GM12891 (cell line): ENCODE data around the gene SLC2A2.
A peak's percentile ranks its signal among the peaks of the same experiment; 100 is the strongest.

Experiments
- DNase-seq: peaks from one replicate; pipeline ENCODE4 v3.0.0; 2011; ENCODE audit warnings: low spot score; ENCODE audit not compliant: insufficient read length
- FAIRE-seq: peaks from 2 replicates; lab custom pipeline; 2011; peaks lifted over from hg19 to GRCh38; lab: Jason Lieb, UNC
- PAX5 ChIP-seq: IDR thresholded peaks from 2 replicates; pipeline ENCODE4 v1.6.1; 2011; ENCODE audit warnings: low read length, moderate library complexity, mild to moderate bottlenecking; ENCODE audit not compliant: insufficient read depth, severe bottlenecking
- POLR2A ChIP-seq: IDR thresholded peaks from 2 replicates; pipeline ENCODE4 v1.6.1; 2011; ENCODE audit warnings: low read depth, low read length, control low read depth
- POLR2AphosphoS5 ChIP-seq: IDR thresholded peaks from 2 replicates; pipeline ENCODE4 v1.6.1; 2011; ENCODE audit warnings: low read depth, low read length, control low read depth
- POU2F2 ChIP-seq: IDR thresholded peaks from 2 replicates; pipeline ENCODE4 v1.6.1; 2011; ENCODE audit warnings: low read depth, mild to moderate bottlenecking, control low read depth, low read length, moderate library complexity
- SPI1 ChIP-seq: IDR thresholded peaks from 2 replicates; pipeline ENCODE4 v1.6.1; 2011; ENCODE audit warnings: low read depth, low read length, control low read depth
- TAF1 ChIP-seq: IDR thresholded peaks from 2 replicates; pipeline ENCODE4 v1.6.1; 2011; ENCODE audit warnings: low read depth, low read length, control low read depth

Gene SLC2A2

DNA sequence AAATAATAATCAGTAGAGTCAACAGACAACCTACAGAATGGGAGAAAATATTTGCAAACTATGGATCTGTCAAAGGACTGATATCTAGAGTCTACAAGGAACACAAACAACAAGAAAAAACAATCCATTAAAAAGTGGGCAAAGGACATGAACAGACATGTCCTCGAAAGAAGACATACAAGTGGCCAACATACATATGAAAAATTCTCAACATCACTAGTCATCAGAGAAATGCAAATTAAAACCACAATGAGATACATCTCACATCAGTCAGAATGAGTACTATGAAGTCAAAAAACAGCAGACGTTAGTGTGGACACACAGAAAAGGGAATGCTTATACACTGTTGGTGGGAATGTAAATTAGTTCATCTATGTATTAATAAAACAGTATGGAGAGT, 33.7 kb downstream of the SLC2A2 start:
- DNase-seq (no peak), FAIRE-seq (no peak)
- TF ChIP-seq POLR2AphosphoS5 (no peak), POU2F2 (no peak), SPI1 (no peak), PAX5 (no peak), TAF1 (no peak), POLR2A (no peak)

GRCh38 chr3:170991664-170992063, 34.9 kb downstream of the SLC2A2 start:
- FAIRE-seq, result no peak
- no peak for TF ChIP-seq POU2F2
- no peak for TF ChIP-seq POLR2AphosphoS5
- TF ChIP-seq SPI1, result no peak
- TF ChIP-seq TAF1, result no peak
- TF ChIP-seq POLR2A, result no peak
- no peak for DNase-seq

DNA sequence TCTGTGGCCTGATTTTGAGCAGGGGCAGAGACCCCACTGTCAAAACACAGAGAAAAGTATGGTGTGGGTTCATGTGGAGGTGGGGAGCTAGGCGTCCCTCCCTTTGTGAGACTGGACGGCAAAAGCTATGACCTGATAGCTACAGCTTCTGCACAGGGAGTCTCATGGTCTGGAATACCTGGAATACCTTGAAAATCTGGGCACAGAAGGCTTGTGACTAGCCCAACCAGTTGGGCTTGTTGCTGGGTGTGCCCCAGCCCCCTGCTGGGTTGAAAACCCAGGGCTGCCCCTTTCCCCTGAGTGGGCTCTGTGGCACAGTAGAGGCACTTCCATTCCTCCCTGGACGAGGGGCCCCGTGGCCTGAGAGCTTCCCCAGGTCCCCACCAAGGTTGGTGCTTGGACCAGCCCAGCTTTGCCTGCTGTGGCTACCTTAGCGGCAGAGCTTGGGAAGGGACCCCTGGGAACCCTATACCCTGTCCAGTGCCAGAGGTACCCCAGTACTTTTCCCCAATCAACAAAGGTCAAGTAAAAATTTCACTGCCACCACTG, 37.3 kb downstream of the SLC2A2 start:
- no peak for DNase-seq
- TF ChIP-seq SPI1, result no peak
- TF ChIP-seq POLR2AphosphoS5, result no peak
- no peak for TF ChIP-seq PAX5
- no peak for TF ChIP-seq POLR2A
- TF ChIP-seq TAF1, result no peak
- TF ChIP-seq POU2F2, result no peak
- no peak for FAIRE-seq

- DNase-seq (no peak), FAIRE-seq (no peak)
- TF ChIP-seq PAX5 (no peak), TAF1 (no peak)
Observed at GRCh38 chr3:170988378-170988777, 38.1 kb downstream of the SLC2A2 start.

DNA sequence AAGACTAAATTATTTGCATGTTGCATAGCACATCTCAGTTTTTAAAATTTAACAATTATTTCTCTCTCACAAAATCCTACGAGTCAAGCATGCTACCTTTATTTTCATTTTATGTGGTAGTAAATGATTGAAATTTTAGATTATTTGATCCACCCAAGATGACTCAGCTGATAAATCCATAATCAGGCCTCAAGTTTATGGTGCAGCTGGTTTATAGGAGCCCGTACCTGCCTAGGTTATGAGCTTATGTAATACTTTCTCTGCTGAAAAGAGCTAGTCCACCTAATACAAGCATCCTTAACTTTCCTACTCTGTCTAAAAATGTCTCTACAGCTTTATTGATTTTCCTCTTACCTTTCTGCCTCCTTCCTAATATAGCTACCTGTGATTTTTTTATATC, 41.2 kb downstream of the SLC2A2 start:
- FAIRE-seq (no peak), DNase-seq (no peak)
- TF ChIP-seq PAX5, result no peak
- no peak for TF ChIP-seq POU2F2
- no peak for TF ChIP-seq POLR2A
- no peak for TF ChIP-seq TAF1
- no peak for TF ChIP-seq POLR2AphosphoS5
- no peak for TF ChIP-seq SPI1

DNA sequence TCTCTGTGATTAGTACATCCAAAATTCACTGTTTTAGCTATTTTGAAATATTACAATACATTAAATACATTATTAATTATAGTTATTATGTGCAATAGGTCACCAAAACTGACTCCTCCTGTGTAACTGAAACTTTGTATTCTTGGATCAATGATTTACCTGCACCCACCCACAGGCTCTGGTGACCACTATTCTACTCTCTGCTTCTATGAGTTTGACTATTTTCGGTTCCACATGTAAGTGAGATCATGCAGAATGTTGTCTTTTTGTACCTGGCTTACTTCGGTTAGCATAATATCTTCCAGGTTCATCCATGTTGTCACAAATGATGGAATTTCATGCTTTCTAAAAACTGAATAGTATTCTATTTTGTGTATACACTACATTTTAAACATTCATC, 43.8 kb downstream of the SLC2A2 start:
- DNase-seq (no peak), FAIRE-seq (no peak)
- TF ChIP-seq POLR2AphosphoS5 (no peak), SPI1 (0 out of 2 replicates have a peak, but pooled peaks have one; percentile 7)

DNA sequence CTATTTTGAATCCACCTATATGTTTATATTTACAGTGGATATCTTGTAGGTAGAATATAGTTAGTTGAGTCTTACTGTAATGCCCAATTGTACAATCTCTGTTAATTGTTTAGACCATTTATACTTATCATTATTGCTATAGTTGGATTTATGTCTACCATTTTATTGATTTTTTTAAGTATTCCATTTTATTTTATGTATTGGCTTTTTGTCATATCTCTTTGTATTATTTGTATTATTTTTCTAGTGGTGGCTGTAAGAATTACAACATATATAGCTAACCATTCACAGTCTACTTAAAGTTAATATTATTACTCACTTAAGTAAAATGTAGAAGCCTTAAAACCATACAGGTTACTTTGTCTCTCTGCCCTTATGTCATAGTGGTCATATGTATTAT, 46.1 kb downstream of the SLC2A2 start:
- TF ChIP-seq SPI1, result no peak
- TF ChIP-seq POLR2A, result no peak
- TF ChIP-seq POLR2AphosphoS5, result no peak
- no peak for TF ChIP-seq POU2F2
- TF ChIP-seq TAF1, result no peak
- no peak for TF ChIP-seq PAX5
- DNase-seq (no peak), FAIRE-seq (no peak)

- FAIRE-seq, result no peak
- no peak for TF ChIP-seq POLR2AphosphoS5
Observed at GRCh38 chr3:170977949-170978745, 48.4 kb downstream of the SLC2A2 start.

GRCh38 chr3:170976190-170976519, 50.4 kb downstream of the SLC2A2 start:
- FAIRE-seq (no peak), DNase-seq (no peak)
- no peak for TF ChIP-seq SPI1
- no peak for TF ChIP-seq POLR2A
- no peak for TF ChIP-seq POLR2AphosphoS5
- TF ChIP-seq PAX5, result no peak
- no peak for TF ChIP-seq POU2F2
- TF ChIP-seq TAF1, result no peak

More at GRCh38 chr3:170977949-170978745, 48.4 kb downstream of the SLC2A2 start:
- no peak for DNase-seq

DNA sequence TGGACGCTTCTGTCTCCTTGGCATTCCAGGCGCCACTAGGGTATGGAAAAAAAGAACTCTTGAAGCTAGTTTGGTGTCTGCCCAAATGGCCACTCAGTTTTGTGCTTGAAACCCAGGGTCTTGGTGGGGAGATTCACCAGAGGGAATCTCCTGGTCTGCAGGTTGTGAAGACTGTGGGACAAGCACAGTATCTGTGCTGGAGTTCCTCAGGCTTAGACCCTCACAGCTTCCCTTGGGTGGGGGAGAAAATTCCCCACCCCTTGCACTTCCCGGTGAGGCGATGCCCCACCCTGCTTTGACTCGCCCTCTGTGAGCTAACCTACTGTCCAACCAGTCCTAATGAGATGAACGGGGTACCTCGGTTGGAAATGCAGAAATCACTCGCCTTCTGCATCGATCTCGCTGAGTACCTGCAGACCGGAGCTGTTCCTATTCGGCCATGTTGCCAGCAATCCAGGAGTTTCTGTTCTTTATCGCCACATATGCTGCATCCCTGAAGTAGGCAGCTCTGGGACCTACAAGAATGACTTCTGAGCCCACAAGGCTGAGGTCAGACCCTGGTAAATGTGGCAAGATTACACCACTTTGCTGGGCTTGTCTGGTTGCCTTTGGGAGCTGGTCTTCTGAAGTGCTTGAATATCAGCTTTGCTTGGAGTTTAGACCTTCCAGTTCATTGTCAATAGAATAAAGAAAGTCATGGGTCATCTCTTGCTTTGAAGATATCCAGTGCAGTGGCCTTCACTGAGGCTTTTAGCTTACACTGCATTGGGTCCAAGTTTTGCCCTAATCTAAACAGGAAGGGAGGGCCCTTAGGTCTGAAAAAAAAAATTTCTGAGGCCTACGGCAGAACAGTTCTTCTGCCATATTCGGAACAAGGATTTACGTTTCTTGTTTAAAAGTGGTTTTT, 51.0 kb downstream of the SLC2A2 start:
- TF ChIP-seq SPI1 (no peak), PAX5 (no peak), TAF1 (no peak), POLR2AphosphoS5 (no peak), POLR2A (no peak), POU2F2 (no peak)
- FAIRE-seq, result no peak
- DNase-seq, result no peak
